Measurements from ENCODE around the gene DLX2.

The DLX2 gene

GRCh38 chr2:172107690-172108586 lies 5.2 kb upstream of the DLX2 start:
- DNase-seq (ENCODE audit: low read depth), result no peak

- peak; percentile 77 for DNase-seq (ENCODE audit: low read depth)
Observed at GRCh38 chr2:172106108-172106961, 3.6 kb upstream of the DLX2 start.

- DNase-seq (ENCODE audit: low read depth), result no peak
Observed at GRCh38 chr2:172105471-172106107, 2.9 kb upstream of the DLX2 start.

- peak; percentile 92 for DNase-seq (ENCODE audit: low read depth)
Observed at GRCh38 chr2:172103471-172104272, 972 bp upstream of the DLX2 start.

GRCh38 chr2:172101821-172102390 lies 794 bp downstream of the DLX2 start:
- no peak for DNase-seq (ENCODE audit: low read depth)

GRCh38 chr2:172100935-172101820 lies 1.5 kb downstream of the DLX2 start:
- DNase-seq (ENCODE audit: low read depth), result no peak

- no peak for DNase-seq (ENCODE audit: low read depth)
Observed at GRCh38 chr2:172100080-172100934, 2.4 kb downstream of the DLX2 start.

- no peak for DNase-seq (ENCODE audit: low read depth)
Observed at GRCh38 chr2:172099472-172100079, 3.1 kb downstream of the DLX2 start.

GRCh38 chr2:172098650-172099471 lies 3.8 kb downstream of the DLX2 start:
- DNase-seq (ENCODE audit: low read depth), result peak; percentile 92

- peak; percentile 39 for DNase-seq (ENCODE audit: low read depth)
Observed at GRCh38 chr2:172098287-172098649, 4.4 kb downstream of the DLX2 start.

- DNase-seq (ENCODE audit: low read depth), result peak; percentile 43
Observed at GRCh38 chr2:172097557-172098131, 5.1 kb downstream of the DLX2 start.

- DNase-seq (ENCODE audit: low read depth), result peak; percentile 90
Observed at GRCh38 chr2:172096626-172097547, 5.8 kb downstream of the DLX2 start.

- peak; percentile 65 for DNase-seq (ENCODE audit: low read depth)
Observed at GRCh38 chr2:172095905-172096625, 6.6 kb downstream of the DLX2 start.

GRCh38 chr2:172095146-172095904 lies 7.4 kb downstream of the DLX2 start:
- DNase-seq (ENCODE audit: low read depth), result peak; percentile 92

All from ELR (cell line).